Stomach (tissue), 4 donors: Measurements from ENCODE around the gene SYT7.

ENCODE experiments used
- EP300 ChIP-seq: sonication (generic); formaldehyde crosslinking; IDR thresholded peaks from one replicate; pipeline ENCODE4 v1.6.1; 2017; ENCODE audit warnings: antibody characterized with exemption
- POLR2A ChIP-seq, 4 donors: fragments of 450-650 bp; IDR thresholded peaks; one replicate each; pipeline ENCODE4 v1.6.1; 2016; ENCODE audit warnings: antibody characterized with exemption in 4 of 4, control low read depth in 2 of 4, mild to moderate bottlenecking in 1 of 4, moderate library complexity in 1 of 4
- TF ChIP-seq, protein P1 (sequence below), 7 experiments: fragments of 450-650 bp in 4 of 7; fragments of 200-600 bp in 3 of 7; sonication (generic) in 3 of 7; IDR thresholded peaks; one replicate each; pipeline ENCODE4 v1.5.1; 2016 to 2019; ENCODE audit warnings: antibody characterized with exemption in 7 of 7, control low read depth in 2 of 7, mild to moderate bottlenecking in 1 of 7

DNA sequence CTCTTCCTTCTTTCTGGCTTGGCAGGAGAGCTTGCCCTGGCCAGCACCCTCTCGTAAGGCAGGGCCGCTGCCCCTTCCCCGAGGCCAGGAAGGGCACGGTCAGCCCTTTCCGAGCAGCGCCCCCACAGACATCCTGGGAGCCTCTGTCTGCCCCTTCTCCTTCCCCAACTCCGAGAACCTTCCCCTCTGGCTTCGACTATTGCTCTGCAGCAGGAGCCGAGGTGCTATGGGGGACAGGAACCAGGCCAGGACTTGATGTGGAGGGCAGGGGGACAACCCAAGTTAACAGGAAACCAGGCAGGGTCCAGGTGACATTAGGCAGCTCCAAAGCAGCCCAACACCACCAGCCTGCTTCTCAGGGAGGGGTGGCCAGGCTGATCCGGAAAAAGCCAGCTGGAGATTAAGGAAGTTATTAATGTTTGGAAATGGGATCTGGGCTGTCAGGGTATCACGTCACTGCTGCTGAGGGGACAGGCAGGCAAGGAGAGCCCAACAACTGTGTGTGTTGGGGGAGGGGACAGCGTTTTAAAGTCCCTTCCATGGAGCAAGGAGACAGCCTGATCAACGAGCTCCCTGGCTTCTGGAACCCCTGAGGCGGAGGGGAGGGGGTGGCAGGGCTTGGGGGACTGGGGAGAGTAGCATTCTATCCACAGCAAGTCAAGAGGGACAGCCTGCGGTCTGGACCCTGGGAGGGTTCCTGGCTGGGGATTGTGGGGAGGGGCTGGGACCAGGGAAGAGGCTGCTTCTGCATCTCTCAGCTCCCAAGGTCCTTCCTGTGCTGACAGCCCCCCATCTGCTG, 27.3 kb downstream of the SYT7 start:
- TF ChIP-seq, protein P1, sequence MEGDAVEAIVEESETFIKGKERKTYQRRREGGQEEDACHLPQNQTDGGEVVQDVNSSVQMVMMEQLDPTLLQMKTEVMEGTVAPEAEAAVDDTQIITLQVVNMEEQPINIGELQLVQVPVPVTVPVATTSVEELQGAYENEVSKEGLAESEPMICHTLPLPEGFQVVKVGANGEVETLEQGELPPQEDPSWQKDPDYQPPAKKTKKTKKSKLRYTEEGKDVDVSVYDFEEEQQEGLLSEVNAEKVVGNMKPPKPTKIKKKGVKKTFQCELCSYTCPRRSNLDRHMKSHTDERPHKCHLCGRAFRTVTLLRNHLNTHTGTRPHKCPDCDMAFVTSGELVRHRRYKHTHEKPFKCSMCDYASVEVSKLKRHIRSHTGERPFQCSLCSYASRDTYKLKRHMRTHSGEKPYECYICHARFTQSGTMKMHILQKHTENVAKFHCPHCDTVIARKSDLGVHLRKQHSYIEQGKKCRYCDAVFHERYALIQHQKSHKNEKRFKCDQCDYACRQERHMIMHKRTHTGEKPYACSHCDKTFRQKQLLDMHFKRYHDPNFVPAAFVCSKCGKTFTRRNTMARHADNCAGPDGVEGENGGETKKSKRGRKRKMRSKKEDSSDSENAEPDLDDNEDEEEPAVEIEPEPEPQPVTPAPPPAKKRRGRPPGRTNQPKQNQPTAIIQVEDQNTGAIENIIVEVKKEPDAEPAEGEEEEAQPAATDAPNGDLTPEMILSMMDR (IDR thresholded peaks at IDR 0.05), result no peak
- TF ChIP-seq EP300 (no peak), POLR2A (IDR thresholded peaks at IDR 0.05) (no peak)
